Common myeloid progenitor, CD34-positive (primary cell): ENCODE measurements around the gene CDX4.
"Not testable (repeated sequence)": the region's sequence is repeated elsewhere in the genome, so short reads cannot be mapped to it uniquely, and the experiment has no call there.

Source experiments
- CTCF ChIA-PET: fragments of 350-600 bp; sonication (Branson Sonifier 250); formaldehyde crosslinking; loops from one replicate; lab custom pipeline; 2021; ENCODE audit warnings: antibody characterized with exemption; lab: Charles Lee
- POLR2A ChIA-PET: fragments of 350-600 bp; sonication (Branson Sonifier 250); formaldehyde crosslinking; loops from one replicate; lab custom pipeline; 2021; ENCODE audit warnings: antibody characterized with exemption; lab: Charles Lee
- DNase-seq, 3 donors: peaks; one replicate each; pipeline versions ENCODE4 v3.0.0 to v3.0.0-alpha.2; 2013
- H3K27ac ChIP-seq, 2 experiments: 1 replicate in 1 of 2; 2 replicates in 1 of 2; pipeline ENCODE4 v1.7.0; 2013; ENCODE audit warnings: inconsistent platforms in 2 of 2, low read length in 2 of 2, mild to moderate bottlenecking in 2 of 2, low read depth in 1 of 2, moderate library complexity in 1 of 2; ENCODE audit not compliant: severe bottlenecking in 2 of 2, insufficient read depth in 1 of 2, poor library complexity in 1 of 2
- H3K27me3 ChIP-seq, 5 experiments: replicated peaks in 2 of 5; 1 replicate in 3 of 5; 2 replicates in 2 of 5; pipeline versions ENCODE4 v1.6.1 to v1.7.0; 2013; ENCODE audit warnings: low read length in 4 of 5, mild to moderate bottlenecking in 2 of 5, moderate library complexity in 2 of 5, inconsistent platforms in 1 of 5; ENCODE audit not compliant: insufficient read depth in 5 of 5, control insufficient read depth in 4 of 5
- H3K36me3 ChIP-seq, 4 experiments: 1 replicate in 2 of 4; 2 replicates in 2 of 4; pipeline versions ENCODE4 v1.6.1 to v1.7.0; 2013; ENCODE audit warnings: low read length in 3 of 4, control low read depth in 1 of 4, mild to moderate bottlenecking in 1 of 4; ENCODE audit not compliant: control insufficient read depth in 4 of 4, insufficient read depth in 4 of 4
- H3K4me1 ChIP-seq, 4 experiments: 1 replicate in 3 of 4; 2 replicates in 1 of 4; pipeline versions ENCODE4 v1.6.1 to v1.7.1; 2013; ENCODE audit warnings: low read length in 3 of 4, mild to moderate bottlenecking in 3 of 4, control low read depth in 1 of 4, inconsistent platforms in 1 of 4, moderate library complexity in 1 of 4; ENCODE audit not compliant: control insufficient read depth in 4 of 4, insufficient read depth in 4 of 4; ENCODE audit errors: control extremely low read depth in 1 of 4
- H3K4me3 ChIP-seq, 7 experiments: 1 replicate in 4 of 7; 2 replicates in 3 of 7; pipeline versions ENCODE4 v1.5.1 to v1.7.0; 2013; ENCODE audit warnings: mild to moderate bottlenecking in 7 of 7, low read length in 6 of 7, moderate library complexity in 6 of 7, inconsistent platforms in 2 of 7, low read depth in 2 of 7, control low read depth in 1 of 7; ENCODE audit not compliant: insufficient read depth in 4 of 7, control insufficient read depth in 1 of 7; ENCODE audit errors: extremely low read depth in 1 of 7
- H3K9me3 ChIP-seq, 5 experiments: 1 replicate in 4 of 5; 2 replicates in 1 of 5; pipeline versions ENCODE4 v1.6.1 to v1.7.1; 2013; ENCODE audit warnings: low read length in 4 of 5, mild to moderate bottlenecking in 2 of 5, inconsistent platforms in 1 of 5, low read depth in 1 of 5, moderate library complexity in 1 of 5; ENCODE audit not compliant: control insufficient read depth in 4 of 5, insufficient read depth in 2 of 5; ENCODE audit errors: control extremely low read depth in 1 of 5
- WGBS: methylation state at CpG from one replicate; pipeline ENCODE4 v1.1.5; 2013; ENCODE audit not compliant: insufficient coverage; 5-methylcytosine and 5-hydroxymethylcytosine counted together

The CDX4 gene

GRCh38 chrX:73492178-73492577 lies 45.3 kb downstream of the CDX4 start:
- H3K4me3 ChIP-seq, POLR2A ChIA-PET, CTCF ChIA-PET, H3K4me1 ChIP-seq, H3K9me3 ChIP-seq, H3K27ac ChIP-seq, H3K36me3 ChIP-seq, DNase-seq, H3K27me3 ChIP-seq: not testable (repeated sequence)
- WGBS, result no CpG with 5 or more reads among the region's 4 CpGs
